ENCODE data around the gene BUD23.
"Not testable (repeated sequence)": the region's sequence is repeated elsewhere in the genome, so short reads cannot be mapped to it uniquely, and the experiment has no call there.

The BUD23 gene

GRCh38 chr7:73712773-73713172, 29.4 kb downstream of the BUD23 start:
- no peak for TF ChIP-seq CTCF (IDR thresholded peaks at IDR 0.05; ENCODE audit: insufficient read depth, low read length, missing control alignments)
- CTCF ChIA-PET = interaction anchor here (3.7 to 5.4 kb wide), 2 partner anchors 12 to 106 kb away, joined by 24 to 29 read pairs; no protein-coding TSS in a partner anchor
- H3K4me3 ChIP-seq (ENCODE audit: low read depth, low read length) = no peak overlapping the region
- POLR2A ChIA-PET = no interaction called here
- DNase-seq (ENCODE audit: low read depth, low spot score) = no peak

GRCh38 chr7:73713319-73713718, 29.9 kb downstream of the BUD23 start:
- DNase-seq (ENCODE audit: low read depth, low spot score); POLR2A ChIA-PET; H3K4me3 ChIP-seq (ENCODE audit: low read depth, low read length): not testable (repeated sequence)
- CTCF ChIA-PET = interaction anchor here (0.8 to 5.4 kb wide), 2 partner anchors 46 to 106 kb away, joined by 3 to 24 read pairs; partner anchors contain the start of gene VPS37D

GRCh38 chr7:73715648-73716317, 32.4 kb downstream of the BUD23 start:
- DNase-seq (ENCODE audit: low read depth, low spot score) = peak; percentile 82
- H3K4me3 ChIP-seq (ENCODE audit: low read depth, low read length) = peak overlapping the region; percentile 20
- TF ChIP-seq CTCF (IDR thresholded peaks at IDR 0.05; ENCODE audit: insufficient read depth, low read length, missing control alignments) = no peak
- ChIA-PET CTCF (interaction anchor here (1.2 to 5.4 kb wide), 7 partner anchors 9 to 109 kb away, joined by 3 to 26 read pairs (median 8); partner anchors contain the start of gene VPS37D), POLR2A (interaction anchor here (0.8 to 4.3 kb wide), 4 partner anchors 10 to 135 kb away, joined by 3 to 47 read pairs (median 4); no protein-coding TSS in a partner anchor)

GRCh38 chr7:73716318-73716890, 33.0 kb downstream of the BUD23 start:
- POLR2A ChIA-PET = interaction anchor here (0.8 to 4.3 kb wide), 4 partner anchors 11 to 134 kb away, joined by 3 to 47 read pairs (median 4); no protein-coding TSS in a partner anchor
- CTCF ChIA-PET = interaction anchor here (0.7 to 5.4 kb wide), 9 partner anchors 10 to 139 kb away, joined by 3 to 26 read pairs (median 8); partner anchors contain the start of gene VPS37D
- no peak overlapping the region for H3K4me3 ChIP-seq (ENCODE audit: low read depth, low read length)
- DNase-seq (ENCODE audit: low read depth, low spot score) = no peak
- no peak for TF ChIP-seq CTCF (IDR thresholded peaks at IDR 0.05; ENCODE audit: insufficient read depth, low read length, missing control alignments)

GRCh38 chr7:73717025-73717807, 33.8 kb downstream of the BUD23 start:
- peak overlapping the region; percentile 75 for H3K4me3 ChIP-seq (ENCODE audit: low read depth, low read length)

More at GRCh38 chr7:73717025-73717807, 33.8 kb downstream of the BUD23 start:
- ChIA-PET CTCF (interaction anchor here (0.7 to 3.4 kb wide), 9 partner anchors 9 to 138 kb away, joined by 3 to 26 read pairs (median 5); partner anchors contain the start of gene VPS37D), POLR2A (interaction anchor here (1.0 to 4.3 kb wide), 4 partner anchors 12 to 141 kb away, joined by 3 to 47 read pairs (median 7); no protein-coding TSS in a partner anchor)
- no peak for TF ChIP-seq CTCF (IDR thresholded peaks at IDR 0.05; ENCODE audit: insufficient read depth, low read length, missing control alignments)
- DNase-seq (ENCODE audit: low read depth, low spot score) = no peak
